NT2/D1 (cell line): ENCODE measurements around the gene TFG.

ENCODE experiments used
- DNase-seq: peaks from one replicate; pipeline ENCODE4 v3.0.0-alpha.2; 2011; ENCODE audit warnings: low read depth, low spot score
- H3K27me3 ChIP-seq: 2 replicates; pipeline ENCODE4 v1.6.0; 2011; ENCODE audit warnings: mild to moderate bottlenecking; ENCODE audit not compliant: insufficient read length, insufficient read depth
- H3K36me3 ChIP-seq: 2 replicates; pipeline ENCODE4 v1.6.1; 2011; ENCODE audit warnings: mild to moderate bottlenecking, low read length, mixed read lengths; ENCODE audit not compliant: insufficient read depth, insufficient read length
- H3K4me1 ChIP-seq: 2 replicates; pipeline ENCODE4 v1.5.1; 2011; ENCODE audit not compliant: insufficient read depth, insufficient read length
- H3K4me3 ChIP-seq: 2 replicates; pipeline ENCODE4 v1.5.1; 2011; ENCODE audit warnings: low read depth; ENCODE audit not compliant: insufficient read length
- H3K9ac ChIP-seq: 2 replicates; pipeline ENCODE4 v1.6.0; 2011; ENCODE audit warnings: low read depth; ENCODE audit not compliant: insufficient read length
- H3K9me3 ChIP-seq: 2 replicates; pipeline ENCODE4 v1.5.1; 2011; ENCODE audit warnings: mild to moderate bottlenecking, low read length; ENCODE audit not compliant: insufficient read depth
- SUZ12 ChIP-seq: IDR thresholded peaks from 2 replicates; pipeline ENCODE4 v1.6.1; 2011; ENCODE audit not compliant: insufficient read length, insufficient read depth; ENCODE audit errors: extremely low read depth
- YY1 ChIP-seq: IDR thresholded peaks from 2 replicates; pipeline ENCODE4 v1.6.1; 2011; ENCODE audit not compliant: insufficient read length, insufficient read depth
- ZNF274 ChIP-seq: IDR thresholded peaks from 2 replicates; pipeline ENCODE4 v1.6.1; 2011; ENCODE audit warnings: mild to moderate bottlenecking, low read depth, low read length

Gene TFG

DNA sequence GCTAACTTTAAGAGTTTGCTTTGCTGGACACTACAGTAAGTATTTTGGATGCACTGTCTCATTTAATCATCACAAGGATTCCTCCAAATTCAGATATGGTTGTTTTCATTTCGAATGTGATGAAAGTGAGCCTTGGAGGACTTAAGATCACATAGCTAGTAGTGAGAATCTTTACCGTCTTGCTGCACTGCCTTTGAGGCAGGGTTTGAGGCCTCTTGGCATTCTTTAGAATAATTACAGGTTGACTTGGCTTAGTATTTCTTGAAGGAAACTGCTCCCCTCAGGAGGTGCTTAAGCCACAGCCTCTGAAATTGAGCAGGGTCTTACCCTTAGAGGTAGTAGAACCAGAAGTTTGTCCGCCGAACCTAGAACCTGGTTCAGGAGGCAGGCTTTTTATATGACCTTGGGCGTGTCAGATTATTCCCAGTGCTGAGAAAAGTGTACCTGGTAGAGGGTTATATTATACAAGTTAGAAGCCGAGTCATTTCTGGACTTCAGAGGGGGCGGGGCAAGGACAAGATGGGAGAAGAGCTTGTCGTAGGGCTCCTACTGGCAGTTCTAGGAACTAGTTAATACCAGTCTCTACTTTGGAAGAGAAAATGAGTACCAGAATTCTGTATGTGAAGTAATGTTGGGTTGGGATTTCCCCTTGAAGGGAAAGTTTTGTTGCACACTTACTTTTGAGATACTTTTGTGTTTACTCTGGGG lies 1.1 kb downstream of the TFG start:
- Histone ChIP-seq H3K36me3 (peaks cover 32% of the 10 kb centered on the region), H3K4me1 (no peaks in the 10 kb centered on the region), H3K9ac (peak overlapping the region; percentile 84), H3K27me3 (no peaks in the 10 kb centered on the region), H3K4me3 (peak overlapping the region; percentile 81), H3K9me3 (peaks cover 7% of the 10 kb centered on the region; the same call in 1 of the 2 replicates)
- no peak for DNase-seq
- TF ChIP-seq YY1 (no peak), ZNF274 (no peak), SUZ12 (no peak)

DNA sequence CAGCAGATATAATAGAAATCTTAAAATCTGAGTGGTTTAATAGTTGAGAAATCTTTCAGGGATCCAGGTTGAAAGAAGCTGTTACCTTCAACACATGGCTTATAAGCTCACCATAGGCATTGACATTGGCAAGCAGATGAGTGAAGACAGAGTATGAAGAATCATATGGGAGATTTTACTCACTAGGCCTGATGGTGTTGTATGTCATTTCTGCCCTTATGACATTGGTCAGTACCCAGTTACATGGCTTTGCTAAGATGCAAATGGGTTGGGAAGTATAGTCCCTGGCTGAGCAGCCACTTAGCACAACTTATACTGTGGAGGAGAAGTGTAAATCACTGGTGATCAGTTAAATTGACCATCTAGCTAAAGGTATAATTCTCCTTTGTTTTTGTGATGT lies 5.9 kb downstream of the TFG start:
- Histone ChIP-seq H3K9ac (no peak overlapping the region), H3K9me3 (no peaks in the 10 kb centered on the region), H3K36me3 (peaks cover 57% of the 10 kb centered on the region), H3K4me3 (no peak overlapping the region), H3K27me3 (no peaks in the 10 kb centered on the region), H3K4me1 (no peaks in the 10 kb centered on the region)
- TF ChIP-seq ZNF274 (no peak), YY1 (no peak), SUZ12 (no peak)
- DNase-seq, result no peak

DNA sequence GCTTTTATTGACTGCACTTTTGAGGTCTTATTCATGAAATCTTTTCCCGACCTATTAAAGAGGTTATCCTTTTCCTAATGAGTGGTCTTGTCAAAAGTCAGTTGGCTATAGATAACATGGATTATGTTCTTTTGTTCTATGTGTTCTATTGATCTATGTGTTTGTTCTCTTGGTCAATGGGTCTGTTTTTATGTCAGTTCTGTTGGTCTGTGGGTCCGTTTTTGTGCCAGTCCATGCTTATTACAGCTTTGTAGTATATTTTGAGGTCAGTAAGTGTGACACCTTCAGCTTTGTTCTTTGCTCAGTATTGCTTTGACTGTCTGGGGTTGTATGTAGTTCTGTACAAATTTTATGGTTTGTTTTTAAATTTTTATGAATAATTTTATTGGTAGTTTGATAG lies 7.8 kb downstream of the TFG start:
- H3K36me3 ChIP-seq, result peaks cover 64% of the 10 kb centered on the region
- H3K4me3 ChIP-seq, result no peak overlapping the region
- H3K9me3 ChIP-seq, result no peaks in the 10 kb centered on the region
- TF ChIP-seq ZNF274, result no peak
- TF ChIP-seq YY1, result no peak
- no peaks in the 10 kb centered on the region for H3K4me1 ChIP-seq
- H3K27me3 ChIP-seq, result no peaks in the 10 kb centered on the region
- no peak overlapping the region for H3K9ac ChIP-seq
- no peak for DNase-seq

- H3K27me3 ChIP-seq, result no peaks in the 10 kb centered on the region
- H3K36me3 ChIP-seq, result peaks cover 72% of the 10 kb centered on the region
- no peak for TF ChIP-seq YY1
- no peak for TF ChIP-seq ZNF274
- TF ChIP-seq SUZ12, result no peak
- no peaks in the 10 kb centered on the region for H3K4me1 ChIP-seq
- H3K4me3 ChIP-seq, result no peak overlapping the region
- no peak overlapping the region for H3K9ac ChIP-seq
- no peak for DNase-seq
- no peaks in the 10 kb centered on the region for H3K9me3 ChIP-seq
Observed at GRCh38 chr3:100717637-100718487, 8.6 kb downstream of the TFG start.

DNA sequence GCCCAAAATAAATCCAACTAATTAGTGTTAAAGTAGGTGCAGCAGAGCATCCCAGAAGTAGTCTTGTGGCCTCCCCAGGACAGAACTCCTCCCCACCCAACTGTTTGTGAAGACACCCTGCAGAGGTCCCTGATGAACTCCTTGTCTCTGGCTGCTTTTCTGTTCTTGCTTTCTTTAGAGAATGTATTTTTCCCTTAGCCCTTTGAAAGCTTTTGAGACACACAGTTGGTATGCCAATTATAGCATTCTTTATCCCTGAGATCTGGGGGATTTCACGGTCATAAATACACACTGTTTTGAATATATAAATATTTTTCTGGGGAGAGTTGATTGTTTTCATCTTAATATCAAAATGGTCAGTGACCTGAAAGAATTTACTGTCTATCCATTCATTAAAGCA lies 9.8 kb downstream of the TFG start:
- Histone ChIP-seq H3K4me3 (no peak overlapping the region), H3K27me3 (no peaks in the 10 kb centered on the region), H3K36me3 (peaks cover 73% of the 10 kb centered on the region), H3K4me1 (no peaks in the 10 kb centered on the region), H3K9me3 (no peaks in the 10 kb centered on the region), H3K9ac (no peak overlapping the region)
- TF ChIP-seq ZNF274 (no peak), YY1 (no peak), SUZ12 (no peak)
- no peak for DNase-seq

DNA sequence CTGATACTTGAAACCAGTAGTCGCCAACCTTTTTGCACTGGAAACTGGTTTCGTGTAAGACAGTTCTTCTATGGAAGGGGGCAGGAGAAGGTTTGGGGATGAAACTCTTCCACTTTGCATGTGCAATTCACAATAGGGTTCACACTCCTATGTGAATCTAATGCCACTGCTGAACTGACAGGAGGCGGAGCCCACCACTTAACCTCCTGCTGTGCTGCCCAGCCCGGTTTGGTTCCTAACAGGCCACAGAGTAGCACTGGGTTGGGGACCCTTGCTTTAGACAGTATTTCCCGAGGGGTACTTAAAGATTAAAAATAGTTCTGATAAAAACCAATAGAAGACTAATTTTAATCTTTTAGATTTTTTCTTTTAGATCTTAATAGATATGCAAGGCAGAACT lies 11.1 kb downstream of the TFG start:
- H3K4me1 ChIP-seq, result no peaks in the 10 kb centered on the region
- no peak for DNase-seq
- H3K9me3 ChIP-seq, result no peaks in the 10 kb centered on the region
- H3K4me3 ChIP-seq, result no peak overlapping the region
- H3K9ac ChIP-seq, result no peak overlapping the region
- TF ChIP-seq ZNF274 (no peak), YY1 (no peak), SUZ12 (no peak)
- H3K27me3 ChIP-seq, result no peaks in the 10 kb centered on the region
- peaks cover 71% of the 10 kb centered on the region for H3K36me3 ChIP-seq

DNA sequence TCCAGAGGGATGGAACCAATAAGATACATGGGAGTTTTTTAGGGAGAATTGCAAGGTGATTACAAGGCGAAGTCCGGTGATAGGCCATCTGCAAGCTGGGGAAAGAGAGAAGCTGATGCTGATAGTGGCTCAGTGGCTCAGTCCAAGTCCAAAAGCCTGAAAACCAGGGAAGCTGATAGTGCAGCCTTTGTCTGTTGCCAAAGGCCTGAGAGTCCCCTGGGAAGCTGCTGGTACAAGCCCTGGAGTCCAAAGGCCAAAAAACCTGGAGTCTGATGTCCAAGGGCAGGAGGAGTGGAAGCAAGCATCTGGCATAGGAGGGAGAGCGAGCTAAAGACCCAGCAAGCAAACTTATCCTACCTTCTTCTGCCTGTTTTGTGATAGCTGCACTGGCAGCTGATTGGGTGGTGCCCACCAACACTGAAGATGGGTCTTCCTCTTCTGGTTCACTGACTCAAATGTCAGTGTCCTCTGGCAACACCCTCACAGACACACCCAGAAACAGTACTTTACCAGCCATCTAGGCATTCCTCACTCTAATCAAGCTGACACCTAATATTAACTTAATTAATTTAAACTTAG lies 16.7 kb downstream of the TFG start:
- H3K27me3 ChIP-seq, result no peaks in the 10 kb centered on the region
- DNase-seq, result no peak
- H3K9ac ChIP-seq, result no peak overlapping the region
- no peaks in the 10 kb centered on the region for H3K9me3 ChIP-seq
- no peak overlapping the region for H3K4me3 ChIP-seq
- TF ChIP-seq SUZ12 (no peak), ZNF274 (no peak), YY1 (no peak)
- H3K4me1 ChIP-seq, result no peaks in the 10 kb centered on the region
- H3K36me3 ChIP-seq, result peaks cover 88% of the 10 kb centered on the region
